Stimulated activated CD8-positive, alpha-beta memory T cell treated with anti-CD3 and anti-CD28 coated beads, Interleukin-15, amount 100 ng/mL, for 48 hours (primary cell): Measurements from ENCODE around the gene ITGAX.
A peak's percentile ranks its signal among the peaks of the same experiment; 100 is the strongest.
"Not testable (repeated sequence)": the region's sequence is repeated elsewhere in the genome, so short reads cannot be mapped to it uniquely, and the experiment has no call there.

ENCODE experiments used
- DNase-seq, 2 donors: peaks; one replicate each; pipeline ENCODE4 v3.0.0-alpha.2; 2020; ENCODE audit warnings: low read depth in 2 of 2

Gene ITGAX

GRCh38 chr16:31354394-31355291 lies at the start of gene ITGAX:
Gene ITGAX, plus strand, starts transcription at chr16:31355176. Its CDS starts 79 bp downstream, at chr16:31355255.
- DNase-seq: peak; percentile 79 to 83

GRCh38 chr16:31305219-31305618 lies 49.8 kb upstream of the ITGAX start:
- DNase-seq: no peak

- not testable (repeated sequence) for DNase-seq
Measured at GRCh38 chr16:31308381-31308780, 46.6 kb upstream of the ITGAX start.

- DNase-seq: no peak
Measured at GRCh38 chr16:31322500-31322899, 32.5 kb upstream of the ITGAX start.

- DNase-seq: no peak
Measured at GRCh38 chr16:31323959-31324629, 30.9 kb upstream of the ITGAX start.

- no peak for DNase-seq
Measured at GRCh38 chr16:31325171-31325570, 29.8 kb upstream of the ITGAX start.

GRCh38 chr16:31327646-31328225 lies 27.2 kb upstream of the ITGAX start:
- DNase-seq: no peak

GRCh38 chr16:31328322-31329052 lies 26.5 kb upstream of the ITGAX start:
- DNase-seq: no peak

- no peak for DNase-seq
Measured at GRCh38 chr16:31329671-31330552, 25.1 kb upstream of the ITGAX start.

GRCh38 chr16:31330553-31330890 lies 24.5 kb upstream of the ITGAX start:
- DNase-seq: no peak

GRCh38 chr16:31331141-31331764 lies 23.7 kb upstream of the ITGAX start:
- DNase-seq: no peak

- no peak for DNase-seq
Measured at GRCh38 chr16:31331807-31332301, 23.1 kb upstream of the ITGAX start.

GRCh38 chr16:31332544-31332943 lies 22.4 kb upstream of the ITGAX start:
- DNase-seq: no peak

- no peak for DNase-seq
Measured at GRCh38 chr16:31333686-31334649, 21.0 kb upstream of the ITGAX start.

GRCh38 chr16:31334934-31335333 lies 20.0 kb upstream of the ITGAX start:
- no peak for DNase-seq

GRCh38 chr16:31335431-31335830 lies 19.5 kb upstream of the ITGAX start:
- no peak for DNase-seq

GRCh38 chr16:31338166-31338685 lies 16.8 kb upstream of the ITGAX start:
- not testable (repeated sequence) for DNase-seq

GRCh38 chr16:31344712-31345111 lies 10.3 kb upstream of the ITGAX start:
- no peak for DNase-seq

GRCh38 chr16:31347445-31347844 lies 7.5 kb upstream of the ITGAX start:
- no peak for DNase-seq
